T-helper 1 cell treated with Interleukin-12 subunit alpha and Interleukin-12 subunit beta and Interleukin-4 antibody, amounts not matched to agents 30 μg/mL and 1 μg/mL, for 36 hours (primary cell): ENCODE measurements around the gene CLIC1.

Experiments used
- H3K27ac Mint-ChIP-seq: one replicate; pipeline ENCODE4 v1.8.0; 2021; ENCODE audit warnings: mild to moderate bottlenecking, mixed read lengths
- H3K27me3 Mint-ChIP-seq: one replicate; pipeline ENCODE4 v1.8.0; 2021; ENCODE audit warnings: low read depth, mixed read lengths
- H3K36me3 Mint-ChIP-seq: one replicate; pipeline ENCODE4 v1.8.0; 2021; ENCODE audit warnings: low read depth, mixed read lengths
- H3K4me1 Mint-ChIP-seq: one replicate; pipeline ENCODE4 v1.8.0; 2021; ENCODE audit warnings: low read depth, mixed read lengths
- H3K4me3 Mint-ChIP-seq: one replicate; pipeline ENCODE4 v1.8.0; 2021; ENCODE audit warnings: mild to moderate bottlenecking, moderate library complexity, mixed read lengths
- H3K9me3 Mint-ChIP-seq: one replicate; pipeline ENCODE4 v1.8.0; 2021; ENCODE audit warnings: mixed read lengths

The CLIC1 gene

DNA sequence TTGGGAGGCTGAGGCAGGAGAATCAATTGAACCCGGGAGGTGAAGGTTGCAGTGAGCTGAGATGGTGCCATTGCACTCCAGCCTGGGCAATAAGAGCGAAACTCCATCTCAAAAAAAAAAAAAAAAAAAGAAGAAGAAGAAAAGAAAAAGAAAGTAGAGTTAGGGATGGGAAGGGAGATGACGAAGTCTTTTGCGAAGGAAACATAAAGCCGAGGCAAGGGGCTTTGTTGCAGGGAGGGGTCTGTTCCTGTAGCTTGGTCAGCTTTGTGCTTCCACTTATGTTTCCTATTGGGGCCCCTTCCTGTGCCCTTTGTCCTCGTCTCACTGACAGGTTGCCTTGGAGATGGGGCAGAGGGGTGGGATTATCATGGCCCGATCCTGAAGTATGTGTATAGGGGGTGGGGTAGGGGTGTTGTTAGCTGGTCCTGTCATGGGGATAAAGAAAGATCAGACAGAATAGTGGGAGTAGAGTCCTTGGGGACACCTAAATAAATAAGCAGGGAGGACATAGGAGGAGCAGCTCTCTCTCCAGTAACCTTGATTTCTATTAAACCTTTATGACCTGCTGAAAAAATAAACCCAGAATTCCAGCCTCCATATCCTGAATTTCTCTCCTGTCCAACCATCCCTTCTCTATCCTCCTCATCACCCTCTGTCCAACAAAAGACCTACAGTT is 1.1 kb upstream of the CLIC1 start:
- H3K27me3 Mint-ChIP-seq, result no peaks in the 10 kb centered on the region
- peak overlapping the region; percentile 100 for H3K4me3 Mint-ChIP-seq
- peaks cover 64% of the 10 kb centered on the region for H3K4me1 Mint-ChIP-seq
- H3K36me3 Mint-ChIP-seq, result peaks cover 35% of the 10 kb centered on the region
- H3K27ac Mint-ChIP-seq, result peak overlapping the region; percentile 93
- H3K9me3 Mint-ChIP-seq, result no peaks in the 10 kb centered on the region

GRCh38 chr6:31736768-31737314 is 511 bp upstream of the CLIC1 start:
- Mint-ChIP-seq H3K27ac (peak overlapping the region; percentile 93), H3K36me3 (peaks cover 38% of the 10 kb centered on the region), H3K27me3 (no peaks in the 10 kb centered on the region), H3K9me3 (no peaks in the 10 kb centered on the region), H3K4me3 (peak overlapping the region; percentile 100), H3K4me1 (peaks cover 66% of the 10 kb centered on the region)

DNA sequence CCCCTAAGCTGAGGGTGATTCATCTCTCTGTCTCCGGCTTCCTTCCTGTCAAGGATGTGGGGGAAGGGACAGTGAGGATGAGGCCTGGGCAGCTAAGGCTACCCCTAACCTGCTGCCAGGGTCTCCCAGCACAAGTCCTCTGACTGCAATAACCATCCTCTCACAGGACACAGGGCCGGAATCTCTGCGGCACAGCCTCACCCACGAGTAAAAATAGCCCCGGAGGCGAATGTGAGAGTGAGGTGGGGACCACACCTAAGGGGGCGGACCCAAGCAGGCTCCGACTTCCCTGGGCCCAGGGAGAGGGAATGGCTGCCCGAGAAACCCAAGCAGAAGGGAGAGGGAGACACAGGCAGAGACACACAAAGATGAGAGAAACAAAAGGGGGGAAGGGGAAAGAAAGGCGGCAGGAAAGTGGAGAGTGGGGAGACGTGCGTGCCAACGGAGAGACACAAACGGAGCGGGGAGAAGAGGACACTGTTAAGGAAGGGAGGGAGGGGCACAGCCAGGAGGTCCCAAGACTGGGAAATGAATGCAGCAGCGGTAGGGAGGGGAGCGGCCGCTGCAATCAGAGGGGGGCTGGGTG is 1.4 kb downstream of the CLIC1 start:
- Mint-ChIP-seq H3K4me1 (peaks cover 55% of the 10 kb centered on the region), H3K36me3 (peaks cover 47% of the 10 kb centered on the region), H3K27ac (peak overlapping the region; percentile 93), H3K9me3 (no peaks in the 10 kb centered on the region), H3K27me3 (no peaks in the 10 kb centered on the region), H3K4me3 (peak overlapping the region; percentile 100)

DNA sequence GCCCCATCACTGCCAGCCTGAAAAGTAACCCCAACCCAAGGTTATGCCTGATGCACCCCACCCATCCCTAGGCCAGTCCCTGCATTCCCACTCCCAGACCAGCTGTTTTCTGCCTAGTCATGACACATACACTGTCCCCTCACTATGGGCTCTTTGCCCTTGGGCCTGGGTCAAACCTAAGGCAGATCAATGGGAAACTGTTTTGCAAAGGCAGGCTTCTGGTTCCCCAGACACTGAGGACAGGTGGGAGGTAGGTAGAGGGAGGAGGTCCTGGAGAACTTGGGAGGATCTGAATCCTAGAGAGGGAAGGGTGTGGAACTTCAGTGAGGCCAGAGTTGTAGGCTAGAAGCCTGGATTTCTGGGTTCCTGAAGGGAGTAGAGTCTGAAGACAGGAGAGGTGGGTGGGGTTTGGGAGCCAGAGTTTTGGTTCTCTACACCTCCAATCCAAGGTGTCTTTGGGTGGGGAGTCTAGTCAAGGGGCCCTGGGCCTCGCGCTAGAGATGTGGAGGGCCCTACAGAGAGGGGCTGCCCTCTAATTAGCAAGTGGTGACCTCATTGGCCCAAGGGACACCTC is 2.0 kb downstream of the CLIC1 start:
- H3K36me3 Mint-ChIP-seq, result peaks cover 47% of the 10 kb centered on the region
- peak overlapping the region; percentile 93 for H3K27ac Mint-ChIP-seq
- peaks cover 51% of the 10 kb centered on the region for H3K4me1 Mint-ChIP-seq
- H3K9me3 Mint-ChIP-seq, result no peaks in the 10 kb centered on the region
- no peaks in the 10 kb centered on the region for H3K27me3 Mint-ChIP-seq
- peak overlapping the region; percentile 100 for H3K4me3 Mint-ChIP-seq

GRCh38 chr6:31733734-31734133 is 2.6 kb downstream of the CLIC1 start:
- H3K4me3 Mint-ChIP-seq, result peak overlapping the region; percentile 100
- H3K27ac Mint-ChIP-seq, result peak overlapping the region; percentile 93
- H3K36me3 Mint-ChIP-seq, result peaks cover 49% of the 10 kb centered on the region
- no peaks in the 10 kb centered on the region for H3K9me3 Mint-ChIP-seq
- H3K4me1 Mint-ChIP-seq, result peaks cover 49% of the 10 kb centered on the region
- H3K27me3 Mint-ChIP-seq, result no peaks in the 10 kb centered on the region

DNA sequence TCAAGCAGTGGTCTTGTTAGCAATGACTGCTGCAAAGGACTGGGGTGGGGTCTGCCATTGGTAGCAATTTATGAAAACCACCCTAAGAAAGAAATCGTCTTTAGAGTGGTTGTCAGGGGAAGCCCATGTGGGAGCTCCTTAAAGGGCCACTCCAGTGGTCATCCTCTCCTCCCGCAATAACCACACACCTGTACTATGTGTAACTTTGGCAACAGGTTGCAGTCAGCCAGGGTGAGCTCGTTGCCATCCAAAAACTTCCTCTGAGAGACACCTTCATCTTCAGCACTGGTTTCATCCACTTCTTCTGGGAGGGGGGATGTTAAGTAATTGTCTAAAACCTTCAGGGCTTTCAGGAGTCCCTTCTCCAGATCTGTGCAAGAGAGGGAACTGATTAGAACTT is 4.3 kb downstream of the CLIC1 start:
- Mint-ChIP-seq H3K4me3 (no peak overlapping the region), H3K36me3 (peaks cover 50% of the 10 kb centered on the region), H3K27me3 (no peaks in the 10 kb centered on the region), H3K27ac (no peak overlapping the region), H3K4me1 (peaks cover 40% of the 10 kb centered on the region), H3K9me3 (no peaks in the 10 kb centered on the region)

- Mint-ChIP-seq H3K4me1 (peaks cover 47% of the 10 kb centered on the region), H3K4me3 (peak overlapping the region; percentile 97), H3K36me3 (peaks cover 52% of the 10 kb centered on the region), H3K27me3 (no peaks in the 10 kb centered on the region), H3K9me3 (no peaks in the 10 kb centered on the region), H3K27ac (peak overlapping the region; percentile 76)
Observed at GRCh38 chr6:31730631-31731086, 5.7 kb downstream of the CLIC1 start.

DNA sequence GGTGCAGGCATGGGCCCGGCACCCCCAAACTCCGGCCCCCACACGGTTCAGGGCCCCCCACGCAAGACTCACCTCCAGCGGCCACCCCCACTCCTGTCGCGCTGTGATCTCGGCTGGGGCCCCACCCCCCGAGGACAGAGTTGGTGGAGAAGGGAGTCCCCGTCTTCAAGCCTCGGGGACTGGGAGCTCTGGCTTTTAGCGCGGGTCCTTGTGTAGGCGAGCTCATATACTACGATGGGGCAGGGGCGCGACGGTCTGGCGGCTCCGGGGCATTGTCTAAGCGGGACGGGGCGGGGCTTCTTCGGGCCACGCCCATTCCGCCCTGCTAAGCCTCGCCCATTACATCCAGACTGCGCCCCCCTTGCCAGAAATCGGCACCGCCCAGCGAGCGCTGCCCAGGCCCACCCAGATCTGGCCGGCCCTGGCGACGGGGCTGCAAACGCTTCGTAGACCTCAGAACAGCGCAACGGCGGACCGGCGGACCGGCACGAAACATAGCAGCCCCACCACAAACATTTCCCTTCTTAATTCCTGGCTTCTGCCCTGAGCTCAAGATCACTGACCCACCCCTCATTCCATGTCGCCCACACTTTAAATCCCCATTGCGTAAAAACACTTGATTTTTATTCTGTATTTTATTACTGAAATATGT is 6.2 kb downstream of the CLIC1 start:
- H3K4me3 Mint-ChIP-seq, result peak overlapping the region; percentile 97
- peaks cover 50% of the 10 kb centered on the region for H3K36me3 Mint-ChIP-seq
- H3K27me3 Mint-ChIP-seq, result no peaks in the 10 kb centered on the region
- no peaks in the 10 kb centered on the region for H3K9me3 Mint-ChIP-seq
- H3K27ac Mint-ChIP-seq, result peak overlapping the region; percentile 76
- H3K4me1 Mint-ChIP-seq, result peaks cover 49% of the 10 kb centered on the region

GRCh38 chr6:31729515-31729978 is 6.8 kb downstream of the CLIC1 start:
- H3K4me1 Mint-ChIP-seq, result peaks cover 49% of the 10 kb centered on the region
- H3K27ac Mint-ChIP-seq, result peak overlapping the region; percentile 86

GRCh38 chr6:31728767-31729514 is 7.4 kb downstream of the CLIC1 start, which contains the start of gene DDAH2:
DDAH2 (minus strand) TSS chr6:31729299; CDS start chr6:31729161, 138 bp downstream.
- Mint-ChIP-seq H3K27ac (peak within 1 kb of the TSS; percentile 86), H3K36me3 (peaks cover 40% of the 10 kb centered on the region), H3K27me3 (no peaks in the 10 kb centered on the region), H3K4me1 (peaks cover 46% of the 10 kb centered on the region), H3K4me3 (peak within 1 kb of the TSS; percentile 97), H3K9me3 (no peaks in the 10 kb centered on the region)

More at GRCh38 chr6:31729515-31729978, 6.8 kb downstream of the CLIC1 start:
- Mint-ChIP-seq H3K27me3 (no peaks in the 10 kb centered on the region), H3K9me3 (no peaks in the 10 kb centered on the region), H3K4me3 (peak overlapping the region; percentile 97), H3K36me3 (peaks cover 44% of the 10 kb centered on the region)

DNA sequence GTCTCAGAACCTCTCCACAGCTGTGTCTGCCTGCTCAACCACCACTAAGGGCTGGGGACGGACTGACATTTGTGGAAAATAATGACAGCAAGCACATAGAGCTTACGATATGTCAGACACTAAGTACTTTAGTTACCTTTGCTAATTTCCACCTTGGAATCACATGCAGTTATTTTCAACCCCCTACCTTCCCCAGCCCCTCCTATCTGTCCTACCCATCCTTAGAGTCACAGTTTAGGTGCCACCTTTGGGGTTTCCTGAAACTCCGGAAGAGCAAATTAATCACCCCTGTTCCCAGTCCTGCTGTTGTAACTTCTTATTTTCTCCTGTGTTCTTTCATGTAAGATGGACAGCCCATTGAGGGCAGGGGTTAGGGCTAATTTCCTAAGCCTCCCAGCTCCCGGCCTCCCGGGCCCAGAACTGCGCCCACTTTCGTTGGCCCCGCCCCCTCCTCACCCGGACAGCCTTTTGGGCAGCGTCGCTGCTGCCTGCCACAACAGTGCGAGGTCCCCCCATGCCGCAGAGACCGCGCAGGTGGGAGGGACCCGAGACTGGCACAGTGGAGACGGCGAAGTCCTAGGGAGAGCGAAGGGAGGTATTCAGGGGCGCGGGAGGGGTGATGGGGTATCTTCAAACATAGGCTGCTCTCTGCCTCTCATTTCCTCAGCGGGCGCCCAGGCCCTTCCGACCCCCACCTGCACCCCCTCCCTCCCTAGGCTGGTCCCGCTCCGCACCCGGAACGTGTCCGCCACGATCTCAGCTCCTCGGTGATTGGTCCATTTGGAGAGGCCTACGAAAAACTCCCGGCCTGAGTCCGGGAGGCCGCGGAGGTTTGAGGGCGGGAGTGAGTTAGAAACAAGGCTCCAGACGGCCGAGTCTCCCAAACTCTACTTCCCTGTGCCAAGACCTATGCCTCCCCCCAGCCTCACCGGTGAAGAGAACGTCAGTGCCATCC is 8.3 kb downstream of the CLIC1 start:
- peak overlapping the region; percentile 78 for H3K27ac Mint-ChIP-seq
- H3K4me1 Mint-ChIP-seq, result peaks cover 37% of the 10 kb centered on the region

DNA sequence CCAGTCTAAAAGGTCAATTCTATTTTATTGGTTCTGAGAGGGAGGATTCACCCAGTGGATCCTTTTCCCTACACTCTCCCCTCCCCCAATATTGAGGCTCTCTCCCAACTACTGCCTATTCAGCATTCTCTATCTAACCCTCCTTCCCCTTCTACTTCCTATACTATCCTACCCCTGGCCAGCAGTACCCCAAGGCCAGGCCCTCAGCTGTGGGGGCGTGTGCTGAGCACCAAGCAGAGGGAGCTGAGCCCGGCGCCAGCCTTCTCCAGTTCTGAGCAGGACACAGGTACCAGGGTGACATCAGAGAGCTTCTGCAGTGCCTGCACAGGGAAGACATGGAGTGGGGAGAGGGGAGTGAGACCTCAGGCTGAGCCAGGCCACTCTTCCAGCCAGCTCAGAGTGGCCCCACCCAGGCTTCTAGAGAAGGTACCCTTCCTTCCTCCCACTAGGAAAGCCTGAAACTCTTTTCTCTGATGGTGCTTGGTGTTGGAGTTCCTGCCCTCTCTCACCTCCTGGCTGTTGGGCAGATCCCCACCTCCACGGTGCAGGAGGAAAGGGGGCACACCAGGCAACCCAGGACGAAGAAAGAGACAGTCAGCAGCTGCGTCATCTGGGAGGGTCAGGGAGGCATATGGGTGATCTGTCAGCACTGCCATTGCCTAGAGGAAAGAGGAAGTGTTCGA is 9.2 kb downstream of the CLIC1 start:
- Mint-ChIP-seq H3K4me3 (peak overlapping the region; percentile 52), H3K36me3 (peaks cover 30% of the 10 kb centered on the region), H3K27me3 (no peaks in the 10 kb centered on the region), H3K9me3 (no peaks in the 10 kb centered on the region), H3K27ac (peak overlapping the region; percentile 78), H3K4me1 (peaks cover 36% of the 10 kb centered on the region)

More for the DNA sequence above, 8.3 kb downstream of the CLIC1 start:
- peaks cover 32% of the 10 kb centered on the region for H3K36me3 Mint-ChIP-seq
- H3K9me3 Mint-ChIP-seq, result no peaks in the 10 kb centered on the region
- H3K4me3 Mint-ChIP-seq, result peak overlapping the region; percentile 60
- H3K27me3 Mint-ChIP-seq, result no peaks in the 10 kb centered on the region
